ENCODE results near the gene APPBP2. TPM values are rescaled to one million over a fixed set of nuclear protein-coding genes. Genes with fewer than 3 reads are reported as not detected.

The APPBP2 gene
- total and polyA plus RNA-seq, 2 of the 8 experiments (the other 6 are each of a cell fraction or from before 2014, with no cell fraction given): 3.3 to 18.0 TPM

DNA sequence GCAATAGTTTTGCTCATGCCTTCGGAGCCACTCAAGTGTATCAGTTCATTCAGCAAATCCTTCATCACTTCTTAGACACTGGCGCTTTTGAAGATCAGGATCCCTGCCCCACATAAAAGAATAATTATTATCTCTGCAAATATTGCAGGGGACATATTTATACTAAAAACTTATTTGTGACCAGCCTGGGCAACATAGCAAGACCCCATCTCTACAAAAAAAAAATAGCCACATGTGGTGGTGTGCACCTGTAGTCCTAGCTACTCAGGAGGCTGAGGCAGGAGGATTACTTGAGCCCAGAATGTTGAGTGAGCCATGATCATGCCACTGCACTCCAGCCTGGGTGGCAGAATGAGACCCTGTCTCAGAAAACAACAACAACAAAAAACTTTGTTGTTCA, 1.7 kb upstream of the APPBP2 start:
- H2AFZ ChIP-seq (ENCODE audit: low read length): no peak overlapping the region
- no peak for TF ChIP-seq RNF2 (IDR thresholded peaks at IDR 0.05; ENCODE audit: borderline replicate concordance, low read depth, low read length, missing control alignments, poor library complexity, severe bottlenecking)
- TF ChIP-seq ASH2L (IDR thresholded peaks at IDR 0.05; ENCODE audit: low read length): no peak
- TF ChIP-seq JUND (IDR thresholded peaks at IDR 0.05; ENCODE audit: low read length): no peak
- no peak for TF ChIP-seq SP1 (IDR thresholded peaks at IDR 0.05; ENCODE audit: low read depth, low read length)
- no peak for TF ChIP-seq MAFK (IDR thresholded peaks at IDR 0.05; ENCODE audit: low read depth, low read length)
- TF ChIP-seq CTBP2 (IDR thresholded peaks at IDR 0.05; ENCODE audit: borderline replicate concordance, insufficient read depth, insufficient read length, low read length): no peak
- no peak for TF ChIP-seq BCL11A (IDR thresholded peaks at IDR 0.05; ENCODE audit: low read depth in 2 of 2, low read length in 2 of 2)
- no peak for TF ChIP-seq SRF (IDR thresholded peaks at IDR 0.05; ENCODE audit: low read depth, low read length)
- no peak for TF ChIP-seq RBBP5 (IDR thresholded peaks at IDR 0.05; ENCODE audit: borderline replicate concordance, low read depth, low read length)
- no peak overlapping the region for H3K4me2 ChIP-seq (ENCODE audit: insufficient read depth in 1 of 2, low read depth in 2 of 2, low read length in 2 of 2)
- peaks cover 8% of the 10 kb centered on the region for H3K23me2 ChIP-seq (ENCODE audit: low read depth, low read length)
- no peak overlapping the region for H4K8ac ChIP-seq (ENCODE audit: extremely low read depth, insufficient read depth, low read length)
- no peak overlapping the region for H4K91ac ChIP-seq (replicated peaks; ENCODE audit: insufficient read length, low read length)
- H2BK20ac ChIP-seq (ENCODE audit: low read length): no peak overlapping the region
- no peak overlapping the region for H3K23ac ChIP-seq (ENCODE audit: insufficient read length)
- H3K27ac ChIP-seq (ENCODE audit: low read depth, low read length): no peak overlapping the region
- no peak overlapping the region for H4K5ac ChIP-seq (ENCODE audit: insufficient read length, low read depth, low read length)
- CTCF ChIA-PET (ENCODE audit: partially characterized antibody): interaction anchor here (1.1 kb wide), 1 partner anchor 50 kb away, joined by 3 read pairs; no protein-coding TSS in a partner anchor
- peaks cover 0 to 6% (median 0%) of the 10 kb centered on the region in 4 experiments; a peak in 1 of 8 replicates for H3K36me3 ChIP-seq (ENCODE audit: control insufficient read depth in 2 of 4, insufficient read depth in 4 of 4, low read length in 3 of 4)
- no peak overlapping the region for H3K56ac ChIP-seq (replicated peaks; ENCODE audit: insufficient read length, low read depth, low read length)
- H2AK5ac ChIP-seq (ENCODE audit: low read depth, low read length): no peak overlapping the region
- no peaks in the 10 kb centered on the region for H3K27me3 ChIP-seq (replicated peaks in 1 of 4; ENCODE audit: control insufficient read depth in 3 of 4, extremely low read depth in 1 of 4, insufficient read depth in 3 of 4, low read length in 3 of 4)
- peaks cover 20 to 40% of the 10 kb centered on the region in 2 experiments for H3K79me2 ChIP-seq (ENCODE audit: control insufficient read depth in 1 of 2, insufficient read depth in 2 of 2, low read length in 2 of 2)
- H2BK120ac ChIP-seq (replicated peaks; ENCODE audit: low read depth, low read length): no peak overlapping the region
- POLR2A ChIA-PET (ENCODE audit: partially characterized antibody): interaction anchor here (1.9 kb wide), 1 partner anchor 8 kb away, joined by 10 read pairs; no protein-coding TSS in a partner anchor
- H4K20me1 ChIP-seq (replicated peaks in 1 of 2; ENCODE audit: control insufficient read depth in 1 of 2, insufficient read depth in 2 of 2, low read length in 2 of 2): peaks cover 0 to 4% of the 10 kb centered on the region in 2 experiments
- FAIRE-seq (no peak), DNase-seq (ENCODE audit: low read depth in 1 of 2, low spot score in 2 of 2) (no peak)
- no peak overlapping the region for H3K4me3 ChIP-seq (ENCODE audit: extremely low read depth in 1 of 4, insufficient read depth in 2 of 4, low read depth in 3 of 4, low read length in 4 of 4)
- no peaks in the 10 kb centered on the region for H3K9me3 ChIP-seq (ENCODE audit: insufficient read depth in 2 of 2, low read depth in 1 of 2, low read length in 1 of 2)
- 100% methylated on average over 2 of the region's 2 CpGs; no CpG with 5 or more reads in 1 of the 2 experiments for WGBS, 2 experiments (ENCODE audit: extremely low coverage in 1 of 2, insufficient coverage in 1 of 2, insufficient read length in 1 of 2, insufficient replicate concordance in 2 of 2, low coverage in 1 of 2, low lambda C conversion rate in 2 of 2, missing lambda C conversion rate in 1 of 2)
- no peak overlapping the region for H3K4ac ChIP-seq (replicated peaks; ENCODE audit: insufficient read length, low read depth, low read length)
- no peak overlapping the region for H3K14ac ChIP-seq (ENCODE audit: insufficient read length)
- H2BK5ac ChIP-seq (ENCODE audit: low read depth, low read length): no peak overlapping the region
- peaks cover 5% of the 10 kb centered on the region; the same call in 1 of the 2 replicates for H3K79me1 ChIP-seq (ENCODE audit: low read depth, low read length)
- H2BK12ac ChIP-seq (ENCODE audit: low read depth, low read length): no peak overlapping the region
- peaks cover 0 to 4% (median 0%) of the 10 kb centered on the region in 4 experiments; a peak in 2 of 7 replicates for H3K4me1 ChIP-seq (replicated peaks in 1 of 4; ENCODE audit: control insufficient read depth in 3 of 4, insufficient read depth in 4 of 4, low read length in 3 of 4)
- H3K9ac ChIP-seq (replicated peaks in 1 of 4; ENCODE audit: extremely low read depth in 1 of 4, low read depth in 3 of 4, low read length in 3 of 4): no peak overlapping the region
- H2BK15ac ChIP-seq (ENCODE audit: low read length): no peak overlapping the region
- H3K18ac ChIP-seq (ENCODE audit: extremely low read depth, low read length): no peak overlapping the region

Data from H1 (cell line).